Measurements from ENCODE around the gene FAM171A1.

FAM171A1 gene

GRCh38 chr10:15313047-15313446 lies 58.0 kb downstream of the FAM171A1 start:
- no peak overlapping the region for H3K4me3 ChIP-seq (ENCODE audit: severe bottlenecking)
- H3K27ac ChIP-seq (ENCODE audit: poor library complexity, severe bottlenecking): no peak overlapping the region
- no peak for TF ChIP-seq CTCF (IDR thresholded peaks at IDR 0.05; ENCODE audit: poor library complexity, severe bottlenecking)

GRCh38 chr10:15311569-15312280 lies 59.4 kb downstream of the FAM171A1 start:
- DNase-seq (ENCODE audit: low spot score) (no peak), ATAC-seq (ENCODE audit: low read depth) (no peak)
- no peak for TF ChIP-seq CTCF (IDR thresholded peaks at IDR 0.05; ENCODE audit: poor library complexity, severe bottlenecking)
- H3K9me3 ChIP-seq (ENCODE audit: severe bottlenecking): no peaks in the 10 kb centered on the region
- H3K36me3 ChIP-seq (ENCODE audit: low read depth): no peaks in the 10 kb centered on the region
- H3K4me3 ChIP-seq (ENCODE audit: severe bottlenecking): no peak overlapping the region
- no peaks in the 10 kb centered on the region for H3K4me1 ChIP-seq (ENCODE audit: insufficient read depth, poor library complexity, severe bottlenecking)
- H3K27ac ChIP-seq (ENCODE audit: poor library complexity, severe bottlenecking): no peak overlapping the region
- no peaks in the 10 kb centered on the region for H3K27me3 ChIP-seq (ENCODE audit: insufficient read depth, poor library complexity, severe bottlenecking)

More at GRCh38 chr10:15313047-15313446, 58.0 kb downstream of the FAM171A1 start:
- H3K36me3 ChIP-seq (ENCODE audit: low read depth): no peaks in the 10 kb centered on the region
- H3K9me3 ChIP-seq (ENCODE audit: severe bottlenecking): no peaks in the 10 kb centered on the region
- no peaks in the 10 kb centered on the region for H3K27me3 ChIP-seq (ENCODE audit: insufficient read depth, poor library complexity, severe bottlenecking)
- H3K4me1 ChIP-seq (ENCODE audit: insufficient read depth, poor library complexity, severe bottlenecking): no peaks in the 10 kb centered on the region
- DNase-seq (ENCODE audit: low spot score): no peak
- no peak for ATAC-seq (ENCODE audit: low read depth)

GRCh38 chr10:15310776-15311568 lies 60.1 kb downstream of the FAM171A1 start:
- no peaks in the 10 kb centered on the region for H3K36me3 ChIP-seq (ENCODE audit: low read depth)
- no peaks in the 10 kb centered on the region for H3K4me1 ChIP-seq (ENCODE audit: insufficient read depth, poor library complexity, severe bottlenecking)
- no peak for TF ChIP-seq CTCF (IDR thresholded peaks at IDR 0.05; ENCODE audit: poor library complexity, severe bottlenecking)
- ATAC-seq (ENCODE audit: low read depth) (no peak), DNase-seq (ENCODE audit: low spot score) (no peak)
- H3K9me3 ChIP-seq (ENCODE audit: severe bottlenecking): no peaks in the 10 kb centered on the region
- no peak overlapping the region for H3K4me3 ChIP-seq (ENCODE audit: severe bottlenecking)
- no peak overlapping the region for H3K27ac ChIP-seq (ENCODE audit: poor library complexity, severe bottlenecking)
- H3K27me3 ChIP-seq (ENCODE audit: insufficient read depth, poor library complexity, severe bottlenecking): no peaks in the 10 kb centered on the region

GRCh38 chr10:15309221-15309620 lies 61.9 kb downstream of the FAM171A1 start:
- H3K9me3 ChIP-seq (ENCODE audit: severe bottlenecking): no peaks in the 10 kb centered on the region
- ATAC-seq (ENCODE audit: low read depth): no peak
- no peak for TF ChIP-seq CTCF (IDR thresholded peaks at IDR 0.05; ENCODE audit: poor library complexity, severe bottlenecking)
- H3K4me1 ChIP-seq (ENCODE audit: insufficient read depth, poor library complexity, severe bottlenecking): no peaks in the 10 kb centered on the region
- H3K27ac ChIP-seq (ENCODE audit: poor library complexity, severe bottlenecking): no peak overlapping the region
- no peak overlapping the region for H3K4me3 ChIP-seq (ENCODE audit: severe bottlenecking)
- DNase-seq (ENCODE audit: low spot score): no peak
- H3K27me3 ChIP-seq (ENCODE audit: insufficient read depth, poor library complexity, severe bottlenecking): no peaks in the 10 kb centered on the region
- H3K36me3 ChIP-seq (ENCODE audit: low read depth): no peaks in the 10 kb centered on the region
